HepG2 (cell line): Measurements from ENCODE around the gene ERBB4. TPM values are rescaled to one million over a fixed set of nuclear protein-coding genes. Genes with fewer than 3 reads are reported as not detected.

ENCODE experiments used
- ATAC-seq: fragments of 200-7000 bp; cut with Tn5 transposase; 3 replicates; pipeline ENCODE4 v1.9.1; 2020; ENCODE audit warnings: mild to moderate bottlenecking, moderate library complexity
- BruUV-seq: library from RNA; stranded (reverse); fragments of 400-500 nt; replicated peaks from 2 replicates; lab custom pipeline; 2021; lab: Mats Ljungman, UMichigan
- CTCF ChIA-PET: fragments of 300-600 bp; formaldehyde crosslinking; extraction: SDS; loops from one replicate; lab custom pipeline; 2021; ENCODE audit warnings: low total read pairs, inconsistent platforms, low intra/inter-chr PET ratio; lab: Yijun Ruan, JAX
- POLR2A ChIA-PET: fragments of 350-600 bp; sonication (Branson Sonifier 250); formaldehyde crosslinking; loops from one replicate; lab custom pipeline; 2020; ENCODE audit warnings: antibody characterized with exemption, inconsistent platforms; lab: Yijun Ruan, JAX
- DNase-seq: peaks from one replicate; pipeline ENCODE4 v3.0.0-alpha.2; 2015; ENCODE audit warnings: low spot score
- FAIRE-seq: peaks from 3 replicates; lab custom pipeline; 2011; peaks lifted over from hg19 to GRCh38; lab: Jason Lieb, UNC
- H2AFZ ChIP-seq: one replicate; pipeline ENCODE4 v1.6.1; 2011; ENCODE audit warnings: low read length, inconsistent platforms
- H3K27ac ChIP-seq: fragments of 300-600 bp; 3 replicates; pipeline ENCODE4 v1.8.0; 2011; ENCODE audit warnings: mixed run types, mild to moderate bottlenecking, mixed read lengths, low read length, inconsistent platforms; ENCODE audit not compliant: insufficient read depth; ENCODE audit errors: extremely low read length
- H3K27me3 ChIP-seq, 2 experiments: fragments of 200-600 bp in 1 of 2; 2 replicates in 1 of 2; 3 replicates in 1 of 2; pipeline versions ENCODE4 v1.6.0 to v1.8.0; 2011; ENCODE audit warnings: low read length in 2 of 2, mild to moderate bottlenecking in 2 of 2, moderate library complexity in 2 of 2, inconsistent platforms in 1 of 2; ENCODE audit not compliant: insufficient read depth in 2 of 2, control insufficient read depth in 1 of 2
- H3K36me3 ChIP-seq, 2 experiments: fragments of 200-600 bp in 1 of 2; replicated peaks in 1 of 2; 2 replicates in 1 of 2; 3 replicates in 1 of 2; pipeline versions ENCODE4 v1.5.1 to v1.8.0; 2011; ENCODE audit warnings: low read length in 2 of 2, inconsistent platforms in 1 of 2; ENCODE audit not compliant: insufficient read depth in 2 of 2, control insufficient read depth in 1 of 2
- H3K4me1 ChIP-seq: 2 replicates; pipeline ENCODE4 v1.5.1; 2012; ENCODE audit warnings: low read length, inconsistent platforms; ENCODE audit not compliant: insufficient read depth
- H3K4me2 ChIP-seq: 2 replicates; pipeline ENCODE4 v1.6.0; 2011; ENCODE audit warnings: low read depth, low read length, inconsistent platforms
- H3K4me3 ChIP-seq, 3 experiments: fragments of 200-600 bp in 1 of 3; sonication (generic), shearing (Covaris generic) in 1 of 3; replicated peaks in 1 of 3; 2 replicates each; pipeline ENCODE4 v1.5.1; 2011 to 2016; ENCODE audit warnings: low read length in 3 of 3, inconsistent platforms in 2 of 3, low read depth in 2 of 3, mild to moderate bottlenecking in 2 of 3, control low read depth in 1 of 3, mixed read lengths in 1 of 3; ENCODE audit not compliant: insufficient read depth in 1 of 3
- H3K79me2 ChIP-seq: one replicate; pipeline ENCODE4 v1.6.1; 2011; ENCODE audit warnings: low read length, inconsistent platforms; ENCODE audit not compliant: insufficient read depth
- H3K9ac ChIP-seq: 2 replicates; pipeline ENCODE4 v1.6.0; 2011; ENCODE audit warnings: mild to moderate bottlenecking, low read depth, low read length, inconsistent platforms; ENCODE audit not compliant: insufficient read depth
- H3K9me3 ChIP-seq: 2 replicates; pipeline ENCODE4 v1.5.1; 2012; ENCODE audit warnings: mild to moderate bottlenecking, low read length
- H4K20me1 ChIP-seq: 2 replicates; pipeline ENCODE4 v1.6.0; 2011; ENCODE audit warnings: inconsistent platforms, mild to moderate bottlenecking, low read length, moderate library complexity; ENCODE audit not compliant: insufficient read depth
- FLYWCH1 ChIP-seq: sonication (generic); formaldehyde crosslinking; IDR thresholded peaks from 2 replicates; pipeline ENCODE4 v1.8.1; 2023; ENCODE audit warnings: mild to moderate bottlenecking, missing genetic modification reagents
- FOXM1 ChIP-seq: sonication (generic); formaldehyde crosslinking; IDR thresholded peaks from 2 replicates; pipeline ENCODE4 v1.5.0; 2020; ENCODE audit warnings: missing genetic modification reagents
- IKZF1 ChIP-seq: fragments of 450-650 bp; IDR thresholded peaks from 2 replicates; pipeline ENCODE4 v1.7.1; 2016
- ZNF232 ChIP-seq: sonication (generic); formaldehyde crosslinking; IDR thresholded peaks from 2 replicates; pipeline ENCODE4 v1.4.0; 2020; ENCODE audit warnings: missing genetic modification reagents, borderline replicate concordance
- ZNF484 ChIP-seq: sonication (generic); formaldehyde crosslinking; IDR thresholded peaks from 2 replicates; pipeline ENCODE4 v1.5.1; 2020; ENCODE audit warnings: mild to moderate bottlenecking, low read depth, missing genetic modification reagents, borderline replicate concordance
- ZNF569 ChIP-seq: sonication (generic); formaldehyde crosslinking; IDR thresholded peaks from 2 replicates; pipeline ENCODE4 v1.5.0; 2020; ENCODE audit warnings: mild to moderate bottlenecking, missing genetic modification reagents, moderate library complexity, borderline replicate concordance
- in situ Hi-C: cut with HindIII; loops from 2 replicates; pipeline ENCODE4 v1.10.0; 2017; ENCODE audit warnings: low pct_unique_long_range_greater_than_20kb; ENCODE audit not compliant: extremely low pct_ligation_motif_present
- intact Hi-C: fragments of 100-400 bp; cut with micrococcal nuclease; formaldehyde crosslinking; loops from one replicate; pipeline ENCODE4 v1.10.0; 2022; ENCODE audit not compliant: unreplicated experiment
- polyA plus RNA-seq, 8 experiments: library from polyadenylated mRNA; depleted of rRNA in 3 of 8; stranded (reverse) in 7 of 8; unstranded in 1 of 8; fragments of >200 nt; fragmentation: Illumina TruSeq in 4 of 8; extraction: Trizol in 4 of 8; gene quantifications; 2 replicates each; pipeline versions ENCODE4 v1.2.1 to v1.2.3, GENCODE V29; 2011 to 2016; ENCODE audit warnings: low read depth in 4 of 8, missing spikeins in 1 of 8, mixed read lengths in 1 of 8; ENCODE audit not compliant: insufficient read depth in 1 of 8
- total RNA-seq, 5 experiments: library from RNA; depleted of rRNA; stranded (reverse); fragments of >200 nt; fragmentation: Illumina TruSeq; extraction: Trizol; gene quantifications; 2 replicates each; pipeline ENCODE4 v1.2.3, GENCODE V29; 2016; ENCODE audit warnings: low read depth in 1 of 5
- TF ChIP-seq, protein P1 (sequence below): sonication (generic); formaldehyde crosslinking; conservative IDR thresholded peaks from 2 replicates; pipeline ENCODE4 v1.5.0; 2020; ENCODE audit warnings: missing genetic modification reagents
- TF ChIP-seq, protein P2 (sequence below): IDR thresholded peaks from 2 replicates; pipeline ENCODE4 v1.6.1; 2016; ENCODE audit warnings: low read depth

ERBB4 gene
- total and polyA plus RNA-seq, 2 of the 13 experiments (the other 11 are each of a cell fraction or from before 2014, with no cell fraction given): not detected

DNA sequence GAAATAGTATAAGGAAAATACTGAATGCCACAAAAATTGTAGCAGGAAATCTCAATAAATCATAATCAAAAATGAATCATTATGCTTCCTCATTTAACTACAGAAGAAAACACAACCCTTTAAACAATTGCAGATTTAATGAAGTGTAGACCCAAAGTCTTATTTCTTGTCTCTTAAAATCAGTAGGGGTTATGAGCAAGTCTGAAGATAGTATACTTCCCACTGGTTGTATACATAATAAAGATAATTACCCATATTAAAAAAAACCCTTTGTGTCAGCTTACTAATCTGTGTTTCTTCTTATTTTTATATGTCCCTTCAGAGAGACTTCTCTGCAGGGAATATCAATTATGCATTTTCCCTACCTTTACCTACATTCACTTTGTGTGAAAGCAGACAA, 504.7 kb downstream of the ERBB4 start:
- H3K9ac ChIP-seq: no peak overlapping the region

More for the DNA sequence above, 504.7 kb downstream of the ERBB4 start:
- ATAC-seq (no peak), DNase-seq (no peak), FAIRE-seq (no peak)
- H2AFZ ChIP-seq: no peak overlapping the region
- no peaks in the 10 kb centered on the region for H3K4me1 ChIP-seq
- ChIA-PET POLR2A (no interaction called here), CTCF (no interaction called here)
- TF ChIP-seq ZNF569: no peak
- TF ChIP-seq, protein P1, sequence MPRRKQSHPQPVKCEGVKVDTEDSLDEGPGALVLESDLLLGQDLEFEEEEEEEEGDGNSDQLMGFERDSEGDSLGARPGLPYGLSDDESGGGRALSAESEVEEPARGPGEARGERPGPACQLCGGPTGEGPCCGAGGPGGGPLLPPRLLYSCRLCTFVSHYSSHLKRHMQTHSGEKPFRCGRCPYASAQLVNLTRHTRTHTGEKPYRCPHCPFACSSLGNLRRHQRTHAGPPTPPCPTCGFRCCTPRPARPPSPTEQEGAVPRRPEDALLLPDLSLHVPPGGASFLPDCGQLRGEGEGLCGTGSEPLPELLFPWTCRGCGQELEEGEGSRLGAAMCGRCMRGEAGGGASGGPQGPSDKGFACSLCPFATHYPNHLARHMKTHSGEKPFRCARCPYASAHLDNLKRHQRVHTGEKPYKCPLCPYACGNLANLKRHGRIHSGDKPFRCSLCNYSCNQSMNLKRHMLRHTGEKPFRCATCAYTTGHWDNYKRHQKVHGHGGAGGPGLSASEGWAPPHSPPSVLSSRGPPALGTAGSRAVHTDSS (CRISPR knock-in tag): no peak
- TF ChIP-seq, protein P2, sequence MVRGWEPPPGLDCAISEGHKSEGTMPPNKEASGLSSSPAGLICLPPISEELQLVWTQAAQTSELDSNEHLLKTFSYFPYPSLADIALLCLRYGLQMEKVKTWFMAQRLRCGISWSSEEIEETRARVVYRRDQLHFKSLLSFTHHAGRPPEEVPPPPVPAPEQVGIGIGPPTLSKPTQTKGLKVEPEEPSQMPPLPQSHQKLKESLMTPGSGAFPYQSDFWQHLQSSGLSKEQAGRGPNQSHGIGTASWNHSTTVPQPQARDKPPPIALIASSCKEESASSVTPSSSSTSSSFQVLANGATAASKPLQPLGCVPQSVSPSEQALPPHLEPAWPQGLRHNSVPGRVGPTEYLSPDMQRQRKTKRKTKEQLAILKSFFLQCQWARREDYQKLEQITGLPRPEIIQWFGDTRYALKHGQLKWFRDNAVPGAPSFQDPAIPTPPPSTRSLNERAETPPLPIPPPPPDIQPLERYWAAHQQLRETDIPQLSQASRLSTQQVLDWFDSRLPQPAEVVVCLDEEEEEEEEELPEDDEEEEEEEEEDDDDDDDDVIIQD (CRISPR knock-in tag): no peak
- TF ChIP-seq FLYWCH1 (CRISPR knock-in tag): no peak
- no peak for TF ChIP-seq ZNF232 (CRISPR knock-in tag)
- no peak for TF ChIP-seq FOXM1 (CRISPR knock-in tag)
- TF ChIP-seq IKZF1: no peak
- no peak for TF ChIP-seq ZNF484 (CRISPR knock-in tag)
- H3K9me3 ChIP-seq: no peaks in the 10 kb centered on the region
- in situ Hi-C loops: no loop called here
- no peak overlapping the region for H3K4me2 ChIP-seq
- H3K27me3 ChIP-seq: no peaks in the 10 kb centered on the region
- no peak overlapping the region for H3K4me3 ChIP-seq
- H3K27ac ChIP-seq: no peak overlapping the region
- intact Hi-C loops: no loop called here
- no TSS peak for BruUV-seq
- no peaks in the 10 kb centered on the region for H4K20me1 ChIP-seq
- no peaks in the 10 kb centered on the region for H3K79me2 ChIP-seq
- H3K36me3 ChIP-seq: no peaks in the 10 kb centered on the region
